Muscle layer of duodenum (tissue), 2 donors: Measurements from ENCODE around the gene DOK4.

Experiments used
- H3K27ac ChIP-seq: one replicate; pipeline ENCODE4 v1.7.0; 2013; ENCODE audit warnings: mild to moderate bottlenecking, low read length
- H3K27me3 ChIP-seq: one replicate; pipeline ENCODE4 v1.7.0; 2013; ENCODE audit warnings: low read depth, mild to moderate bottlenecking, control low read depth, low read length
- H3K36me3 ChIP-seq, 2 donors: one replicate each; pipeline ENCODE4 v1.7.0; 2013; ENCODE audit warnings: low read length in 2 of 2, control low read depth in 1 of 2, mild to moderate bottlenecking in 1 of 2; ENCODE audit not compliant: insufficient read depth in 2 of 2, control insufficient read depth in 1 of 2
- H3K4me1 ChIP-seq, 2 donors: one replicate each; pipeline ENCODE4 v1.7.0; 2013; ENCODE audit warnings: low read length in 2 of 2, mild to moderate bottlenecking in 2 of 2, control low read depth in 1 of 2, moderate library complexity in 1 of 2; ENCODE audit not compliant: insufficient read depth in 2 of 2, control insufficient read depth in 1 of 2
- H3K4me3 ChIP-seq, 2 donors: one replicate each; pipeline ENCODE4 v1.7.0; 2013; ENCODE audit warnings: low read length in 2 of 2, low read depth in 1 of 2, mild to moderate bottlenecking in 1 of 2
- H3K9me3 ChIP-seq, 2 donors: one replicate each; pipeline ENCODE4 v1.7.0; 2013; ENCODE audit warnings: low read length in 2 of 2, control low read depth in 1 of 2, mild to moderate bottlenecking in 1 of 2; ENCODE audit not compliant: control insufficient read depth in 1 of 2
- donor health status: healthy.

Gene DOK4

DNA sequence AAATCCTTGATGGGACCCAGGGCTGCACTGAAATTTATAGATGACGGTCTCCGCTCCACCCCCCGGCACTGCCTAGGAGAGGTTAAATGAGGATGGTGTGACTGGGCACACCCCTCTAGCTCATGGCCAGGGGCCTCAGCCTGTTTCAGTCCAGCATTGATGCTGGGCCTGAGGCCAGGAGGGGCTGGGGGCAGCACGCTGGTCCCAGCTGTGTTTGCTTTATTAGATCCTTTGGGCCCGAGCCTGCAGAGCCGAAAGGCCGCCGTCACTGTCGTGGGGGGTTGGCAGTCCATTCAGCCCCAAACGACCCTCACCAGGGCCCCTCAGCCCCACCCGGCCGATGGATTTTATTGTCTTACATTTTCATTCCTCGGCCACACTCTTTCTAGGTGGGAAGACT lies 10.8 kb upstream of the DOK4 start:
- no peak overlapping the region for H3K4me3 ChIP-seq
- H3K4me1 ChIP-seq, result no peaks in the 10 kb centered on the region
- H3K9me3 ChIP-seq, result no peaks in the 10 kb centered on the region
- H3K36me3 ChIP-seq, result no peaks in the 10 kb centered on the region
- no peaks in the 10 kb centered on the region for H3K27me3 ChIP-seq
- no peak overlapping the region for H3K27ac ChIP-seq

DNA sequence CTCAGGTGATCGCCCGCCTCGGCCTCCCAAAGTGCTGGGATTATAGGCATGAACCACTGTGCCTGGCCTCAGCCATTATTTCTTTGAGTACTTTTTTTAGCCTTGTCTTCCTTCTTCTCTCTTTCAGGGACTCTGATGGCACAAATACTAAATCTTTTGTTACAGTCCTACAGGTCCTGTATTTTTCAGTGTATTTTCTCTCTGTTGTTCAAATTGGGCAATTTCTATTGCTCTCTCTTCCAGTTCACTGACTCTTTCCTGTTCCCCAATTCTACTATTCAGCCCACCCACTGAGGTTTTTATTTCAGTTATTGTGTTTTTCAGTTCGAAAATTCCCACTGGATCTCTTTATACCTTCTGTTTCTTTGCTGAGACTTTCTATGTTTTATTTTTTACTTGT lies 7.5 kb upstream of the DOK4 start:
- Histone ChIP-seq H3K27ac (no peak overlapping the region), H3K36me3 (no peaks in the 10 kb centered on the region), H3K27me3 (no peaks in the 10 kb centered on the region), H3K4me3 (no peak overlapping the region), H3K9me3 (no peaks in the 10 kb centered on the region), H3K4me1 (no peaks in the 10 kb centered on the region)

DNA sequence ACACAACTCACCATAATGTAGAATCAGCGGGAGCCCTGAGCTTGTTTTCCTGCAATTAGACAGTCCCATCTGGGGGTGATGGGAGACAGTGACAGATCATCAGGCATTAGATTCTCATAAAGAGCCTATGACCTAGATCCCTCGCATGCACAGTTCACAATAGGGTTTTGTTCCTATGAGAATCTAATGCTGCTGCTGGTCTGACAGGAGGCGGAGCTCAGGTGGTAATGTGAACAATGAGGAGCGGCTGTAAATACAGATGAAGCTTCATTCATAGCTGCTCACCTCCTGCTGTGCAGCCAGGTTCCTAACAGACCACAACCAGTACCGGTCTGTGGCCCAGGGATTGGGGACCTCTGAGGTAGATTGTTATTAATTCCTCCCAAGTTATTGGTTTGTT lies 2.9 kb upstream of the DOK4 start:
- H3K36me3 ChIP-seq, result no peaks in the 10 kb centered on the region
- no peaks in the 10 kb centered on the region for H3K27me3 ChIP-seq
- no peak overlapping the region for H3K27ac ChIP-seq
- peaks cover 0 to 17% of the 10 kb centered on the region in 2 donors for H3K4me1 ChIP-seq
- H3K9me3 ChIP-seq, result no peaks in the 10 kb centered on the region
- H3K4me3 ChIP-seq, result no peak overlapping the region

DNA sequence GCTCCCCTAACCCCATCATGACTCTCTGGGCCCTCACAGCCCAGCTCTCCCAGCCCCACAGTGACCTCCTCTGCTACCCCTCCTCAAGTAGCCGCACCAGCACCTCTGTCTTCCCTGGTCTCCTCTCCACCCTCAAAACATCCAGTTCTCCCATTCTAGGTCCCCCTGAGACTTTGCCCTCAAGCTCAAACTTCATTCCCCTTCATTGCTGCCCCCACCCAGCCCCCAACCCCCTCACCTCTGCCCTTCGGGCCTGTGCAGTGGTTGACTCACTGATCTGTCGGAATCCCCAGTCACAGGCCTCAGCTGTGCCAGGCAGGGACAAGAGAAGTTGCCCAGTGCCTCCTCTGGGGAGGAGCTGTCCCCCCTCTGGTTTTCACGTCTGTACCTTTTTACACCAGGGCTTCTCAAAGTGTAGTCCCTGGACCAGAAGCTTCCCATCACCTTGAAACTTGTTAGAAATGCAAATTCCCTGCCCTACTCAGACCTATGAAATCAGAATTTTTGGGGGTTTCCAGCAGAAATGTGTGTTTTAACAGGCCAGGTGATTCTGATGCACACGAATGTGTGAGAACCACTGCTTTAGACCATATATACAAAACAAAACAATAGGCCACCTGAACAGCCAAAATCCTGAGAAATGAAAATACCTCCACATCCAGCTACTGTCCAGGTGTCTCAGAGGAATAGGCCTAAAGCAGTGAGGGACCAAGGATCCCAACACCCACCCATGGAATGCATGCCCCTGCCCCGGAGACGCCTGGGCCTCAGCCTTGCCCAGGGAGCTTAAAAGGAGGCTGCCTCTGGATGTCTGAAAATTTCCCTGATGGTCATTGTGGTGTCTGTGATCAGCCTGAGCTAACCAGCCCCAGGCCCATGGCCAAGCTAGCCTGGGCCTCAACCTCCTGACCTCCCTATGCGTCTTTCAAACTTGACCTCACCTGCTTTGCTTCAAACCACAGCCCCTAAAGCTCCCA lies 853 bp upstream of the DOK4 start:
- Histone ChIP-seq H3K27me3 (no peaks in the 10 kb centered on the region), H3K27ac (no peak overlapping the region), H3K36me3 (no peaks in the 10 kb centered on the region), H3K4me1 (peaks cover 0 to 17% of the 10 kb centered on the region in 2 donors), H3K4me3 (peak overlapping the region; percentile 48 to 83), H3K9me3 (no peaks in the 10 kb centered on the region)

DNA sequence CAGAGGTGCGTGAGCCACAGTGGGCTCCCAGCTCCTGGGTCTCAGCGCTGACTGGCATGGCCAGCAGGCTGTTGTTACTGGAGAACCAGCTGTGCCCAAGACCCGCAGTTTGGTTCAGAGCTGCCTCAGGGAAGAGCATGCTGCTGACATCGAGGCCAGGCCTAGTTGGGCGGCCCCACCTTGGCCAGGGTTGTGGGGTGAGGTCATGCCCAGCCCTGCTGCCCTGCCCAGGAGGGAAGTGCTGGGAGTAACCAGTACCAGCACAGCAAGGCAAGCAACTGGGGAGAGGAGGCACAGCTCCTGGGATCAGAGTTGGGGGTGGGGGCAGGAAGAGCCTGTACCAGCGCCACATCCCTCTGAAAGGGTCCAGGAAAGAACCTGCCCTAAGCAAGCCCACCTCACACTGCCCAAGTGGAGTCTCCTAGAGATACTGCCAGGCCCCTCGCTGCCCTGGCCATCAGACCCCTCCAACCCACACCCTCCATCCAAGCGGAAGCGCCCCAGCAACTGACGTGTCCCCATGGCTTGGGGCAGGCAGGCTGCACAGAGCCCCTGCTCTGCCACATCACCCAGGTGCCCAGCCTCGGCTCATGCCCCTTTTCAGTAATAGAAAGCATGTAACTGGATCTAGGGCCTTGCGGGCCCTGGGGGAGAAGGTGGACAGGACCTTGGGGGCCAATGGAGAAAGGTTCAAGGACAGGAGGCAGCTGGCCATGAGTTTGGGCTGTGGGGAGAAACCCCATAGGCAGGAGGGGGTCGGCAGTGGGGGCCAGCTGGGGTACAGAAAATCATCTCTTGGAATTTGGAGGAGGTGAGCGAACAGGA lies 990 bp downstream of the DOK4 start:
- H3K27ac ChIP-seq, result peak overlapping the region; percentile 45
- no peaks in the 10 kb centered on the region for H3K36me3 ChIP-seq

DNA sequence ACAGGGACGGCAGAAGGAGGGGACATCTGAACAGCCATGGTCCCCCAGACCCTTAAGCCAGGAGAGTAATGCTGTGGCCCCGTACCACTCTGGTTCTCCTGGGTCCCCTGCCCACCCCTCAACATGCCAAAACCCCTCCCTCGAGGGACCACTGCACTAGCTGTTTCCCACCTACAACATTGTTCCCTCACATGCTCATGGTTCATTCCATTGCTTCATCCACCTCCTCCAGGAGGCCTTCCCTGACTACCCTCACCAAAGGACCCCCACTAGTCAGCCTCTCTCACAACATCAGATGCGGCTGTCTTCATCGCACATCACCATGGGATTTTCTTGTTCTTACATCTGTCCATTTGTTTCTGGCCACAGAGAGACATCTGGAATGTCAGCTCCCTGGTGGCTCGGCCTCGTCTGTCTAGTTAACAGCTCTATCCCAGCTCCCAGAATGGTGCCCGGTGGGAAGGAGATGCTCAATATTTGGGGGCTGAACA lies 1.7 kb downstream of the DOK4 start:
- H3K9me3 ChIP-seq, result no peaks in the 10 kb centered on the region
- H3K4me3 ChIP-seq, result no peak overlapping the region
- H3K27ac ChIP-seq, result no peak overlapping the region
- no peaks in the 10 kb centered on the region for H3K36me3 ChIP-seq
- H3K4me1 ChIP-seq, result peaks cover 0 to 26% of the 10 kb centered on the region in 2 donors
- no peaks in the 10 kb centered on the region for H3K27me3 ChIP-seq

More for the DNA sequence above, 990 bp downstream of the DOK4 start:
- Histone ChIP-seq H3K4me1 (peaks cover 0 to 20% of the 10 kb centered on the region in 2 donors), H3K9me3 (no peaks in the 10 kb centered on the region), H3K4me3 (peak overlapping the region; percentile 57 to 83), H3K27me3 (no peaks in the 10 kb centered on the region)

DNA sequence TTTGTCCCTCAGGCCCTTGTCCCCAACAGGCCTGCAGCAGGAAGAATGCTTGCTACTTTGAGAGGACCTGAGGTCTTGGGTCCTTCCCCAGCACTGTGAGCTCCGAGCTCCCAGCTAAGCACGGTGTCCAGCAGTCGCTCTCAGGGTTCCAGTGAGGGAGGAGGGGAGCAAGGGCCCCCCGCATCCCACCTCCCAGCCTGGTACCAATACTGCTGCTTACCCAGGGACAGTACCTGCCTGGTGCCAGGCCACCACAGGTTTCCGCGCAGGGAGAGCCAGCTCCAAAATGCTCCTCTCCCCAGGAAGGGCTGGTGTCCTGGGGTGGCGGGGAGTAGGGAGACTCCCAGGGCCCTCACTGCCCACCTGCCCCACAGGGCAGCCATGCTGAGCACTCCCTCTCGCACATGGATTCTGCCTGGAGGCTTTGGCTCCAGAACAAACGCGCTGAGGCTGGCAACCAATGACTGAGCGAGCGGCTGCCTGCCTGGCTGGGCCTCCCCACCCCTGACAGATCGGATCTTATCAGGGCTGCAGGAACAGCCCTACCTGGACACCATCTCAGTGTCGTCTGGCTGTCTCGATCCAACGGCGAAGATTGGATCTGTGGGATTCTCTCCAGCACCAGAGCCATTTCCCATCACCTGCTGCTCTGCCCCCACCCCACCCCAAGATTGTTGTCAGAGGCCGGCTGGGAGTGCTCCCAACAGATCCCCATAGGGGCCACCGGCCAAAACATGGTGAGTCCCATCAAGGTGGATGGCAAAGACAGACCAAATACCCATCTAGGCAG lies 2.4 kb downstream of the DOK4 start:
- peaks cover 0 to 26% of the 10 kb centered on the region in 2 donors for H3K4me1 ChIP-seq
- H3K4me3 ChIP-seq, result no peak overlapping the region
- no peak overlapping the region for H3K27ac ChIP-seq

DNA sequence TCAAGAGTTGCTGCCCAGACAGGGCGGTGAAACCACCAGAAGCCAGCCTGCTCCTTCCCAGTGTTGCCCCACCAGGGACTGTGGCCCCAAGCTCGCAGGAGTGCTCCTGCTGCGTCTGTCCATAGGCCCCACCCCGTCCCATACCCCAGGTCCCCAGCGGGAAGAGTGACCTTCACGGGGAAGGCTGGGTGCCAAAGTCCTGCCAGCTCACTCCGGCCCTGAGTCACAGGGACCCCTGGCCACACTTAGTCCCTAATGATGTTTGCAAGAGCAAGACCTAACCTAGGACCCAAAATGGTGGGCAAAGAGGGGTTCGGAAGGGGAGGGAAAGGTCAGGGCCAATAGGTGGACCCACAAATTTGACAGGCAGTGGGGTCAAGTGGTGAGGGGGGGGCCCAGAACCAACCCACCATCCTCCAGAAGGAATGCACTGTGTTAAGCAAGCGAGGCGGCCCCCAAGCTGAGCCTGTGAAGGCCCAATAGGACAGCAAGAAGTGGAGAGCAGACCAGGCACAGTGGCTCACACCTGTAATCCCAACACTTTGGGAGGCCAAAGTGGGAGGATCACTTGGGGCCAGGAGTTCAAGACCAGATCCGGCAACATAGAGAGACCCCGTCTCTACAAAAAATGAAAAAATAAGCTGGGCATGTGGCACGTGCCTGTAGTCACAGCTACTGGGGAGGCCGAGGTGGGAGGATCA lies 3.3 kb downstream of the DOK4 start:
- Histone ChIP-seq H3K36me3 (no peaks in the 10 kb centered on the region), H3K27me3 (no peaks in the 10 kb centered on the region), H3K9me3 (no peaks in the 10 kb centered on the region), H3K4me3 (no peak overlapping the region), H3K27ac (no peak overlapping the region), H3K4me1 (peaks cover 0 to 26% of the 10 kb centered on the region in 2 donors)

More for the DNA sequence above, 2.4 kb downstream of the DOK4 start:
- H3K36me3 ChIP-seq, result no peaks in the 10 kb centered on the region
- no peaks in the 10 kb centered on the region for H3K27me3 ChIP-seq
- H3K9me3 ChIP-seq, result no peaks in the 10 kb centered on the region

DNA sequence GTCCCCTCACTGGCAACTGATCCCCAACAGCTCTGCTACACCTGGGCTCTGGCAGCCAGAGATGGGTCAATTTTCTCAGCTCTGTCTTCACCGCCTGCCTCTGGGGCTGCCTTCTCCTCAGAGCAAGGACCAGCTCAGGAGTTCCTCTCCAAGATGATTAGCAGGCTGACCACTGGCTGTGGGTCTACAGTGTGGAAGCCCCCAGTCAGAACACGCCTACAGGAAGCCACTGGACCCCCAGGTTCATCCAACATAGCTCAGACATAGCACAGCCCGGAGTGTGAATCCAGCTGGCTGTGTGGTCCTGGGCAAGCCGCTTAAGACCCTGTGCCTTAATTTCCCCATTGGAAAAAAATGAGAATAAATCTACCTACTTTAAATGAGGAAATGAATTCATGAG lies 4.9 kb downstream of the DOK4 start:
- Histone ChIP-seq H3K9me3 (no peaks in the 10 kb centered on the region), H3K4me3 (no peak overlapping the region), H3K4me1 (peaks cover 0 to 20% of the 10 kb centered on the region in 2 donors), H3K27ac (no peak overlapping the region), H3K27me3 (no peaks in the 10 kb centered on the region), H3K36me3 (no peaks in the 10 kb centered on the region)

DNA sequence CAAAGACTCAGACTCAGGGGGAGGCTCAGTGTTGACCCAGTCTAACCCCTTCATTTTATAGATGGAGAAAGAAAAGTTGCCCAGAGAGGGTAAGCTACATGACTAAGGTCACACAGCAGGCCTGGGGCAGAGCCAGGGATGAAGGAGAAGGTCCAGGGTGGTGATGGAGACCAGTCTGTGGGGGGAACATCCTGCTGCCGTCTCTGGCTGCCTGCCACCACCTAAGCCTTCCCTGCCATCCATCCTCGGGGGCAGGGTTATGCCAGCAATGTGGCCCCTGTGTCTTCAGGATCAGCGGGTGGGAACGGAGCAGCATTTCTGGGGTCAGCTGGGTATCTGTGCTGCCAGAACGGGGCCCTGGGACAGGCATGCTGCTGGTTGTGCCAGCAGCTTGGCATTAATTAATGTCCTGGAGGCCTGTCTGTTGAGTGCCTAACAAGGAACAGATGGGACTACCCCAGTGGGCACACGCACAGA lies 5.5 kb downstream of the DOK4 start:
- H3K27ac ChIP-seq, result no peak overlapping the region
- H3K4me1 ChIP-seq, result peaks cover 0 to 21% of the 10 kb centered on the region in 2 donors
- no peaks in the 10 kb centered on the region for H3K36me3 ChIP-seq
- no peaks in the 10 kb centered on the region for H3K27me3 ChIP-seq
- H3K9me3 ChIP-seq, result no peaks in the 10 kb centered on the region
- H3K4me3 ChIP-seq, result no peak overlapping the region
